HFF-Myc (cell line): ENCODE results near the gene LIPC.

Source experiments
- DNase-seq: peaks from one replicate; pipeline ENCODE4 v3.0.0-alpha.2; 2011; ENCODE audit warnings: low read depth; ENCODE audit errors: extremely low read depth
- H3K4me3 ChIP-seq: replicated peaks from 2 replicates; pipeline ENCODE4 v1.5.1; 2011; ENCODE audit warnings: low read depth, mild to moderate bottlenecking, control low read depth, low read length
- TF ChIP-seq, protein P1 (sequence below): IDR thresholded peaks from 2 replicates; pipeline ENCODE4 v1.5.1; 2012; ENCODE audit warnings: mild to moderate bottlenecking, low read depth, low read length, control low read depth; ENCODE audit errors: missing control alignments

LIPC gene

DNA sequence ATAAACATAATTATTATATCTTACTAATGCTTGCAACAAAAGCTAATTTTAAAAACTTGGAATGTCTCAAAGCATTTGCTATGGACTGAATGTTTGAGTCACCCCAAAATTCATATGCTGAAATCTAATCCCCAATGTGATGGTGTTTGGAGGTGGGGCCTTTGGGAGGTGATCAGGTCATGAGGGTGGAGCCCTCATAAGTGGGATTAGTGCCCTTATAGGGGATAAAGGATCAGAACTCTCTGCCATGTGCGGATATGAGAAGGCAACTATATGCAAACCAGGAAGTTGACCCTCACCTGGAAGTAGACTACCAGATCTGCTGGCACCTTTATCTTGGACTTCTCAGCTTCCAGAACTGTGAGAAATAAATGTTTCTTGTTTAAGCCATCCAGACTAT is 137.7 kb downstream of the LIPC start:
- TF ChIP-seq, protein P1, sequence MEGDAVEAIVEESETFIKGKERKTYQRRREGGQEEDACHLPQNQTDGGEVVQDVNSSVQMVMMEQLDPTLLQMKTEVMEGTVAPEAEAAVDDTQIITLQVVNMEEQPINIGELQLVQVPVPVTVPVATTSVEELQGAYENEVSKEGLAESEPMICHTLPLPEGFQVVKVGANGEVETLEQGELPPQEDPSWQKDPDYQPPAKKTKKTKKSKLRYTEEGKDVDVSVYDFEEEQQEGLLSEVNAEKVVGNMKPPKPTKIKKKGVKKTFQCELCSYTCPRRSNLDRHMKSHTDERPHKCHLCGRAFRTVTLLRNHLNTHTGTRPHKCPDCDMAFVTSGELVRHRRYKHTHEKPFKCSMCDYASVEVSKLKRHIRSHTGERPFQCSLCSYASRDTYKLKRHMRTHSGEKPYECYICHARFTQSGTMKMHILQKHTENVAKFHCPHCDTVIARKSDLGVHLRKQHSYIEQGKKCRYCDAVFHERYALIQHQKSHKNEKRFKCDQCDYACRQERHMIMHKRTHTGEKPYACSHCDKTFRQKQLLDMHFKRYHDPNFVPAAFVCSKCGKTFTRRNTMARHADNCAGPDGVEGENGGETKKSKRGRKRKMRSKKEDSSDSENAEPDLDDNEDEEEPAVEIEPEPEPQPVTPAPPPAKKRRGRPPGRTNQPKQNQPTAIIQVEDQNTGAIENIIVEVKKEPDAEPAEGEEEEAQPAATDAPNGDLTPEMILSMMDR: no peak
- H3K4me3 ChIP-seq: no peak overlapping the region
- no peak for DNase-seq

DNA sequence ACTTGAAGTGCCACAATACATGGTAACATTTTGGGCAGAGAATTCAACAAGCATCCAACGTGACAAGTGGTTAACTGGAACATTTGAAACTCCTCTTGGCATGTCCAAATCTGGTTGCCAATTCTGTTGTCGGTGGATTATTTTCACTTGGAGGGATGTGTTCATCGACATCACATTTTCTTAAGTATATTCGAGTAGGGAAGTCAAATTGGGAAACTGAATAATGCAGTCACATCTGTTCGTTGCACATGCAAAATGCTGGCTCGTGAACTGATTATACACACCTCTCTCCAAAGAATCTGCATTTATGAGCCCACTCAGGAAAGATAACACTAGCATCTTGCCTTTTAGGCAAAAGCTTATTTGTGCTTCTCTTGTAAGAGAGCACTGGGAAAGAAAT is 139.7 kb downstream of the LIPC start:
- DNase-seq: no peak
- no peak overlapping the region for H3K4me3 ChIP-seq
- TF ChIP-seq, protein P1: no peak

GRCh38 chr15:58572521-58572920 is 140.7 kb downstream of the LIPC start:
- TF ChIP-seq, protein P1: no peak
- H3K4me3 ChIP-seq: no peak overlapping the region
- DNase-seq: no peak

GRCh38 chr15:58573270-58573669 is 141.5 kb downstream of the LIPC start:
- TF ChIP-seq, protein P1: no peak
- H3K4me3 ChIP-seq: no peak overlapping the region
- DNase-seq: no peak

DNA sequence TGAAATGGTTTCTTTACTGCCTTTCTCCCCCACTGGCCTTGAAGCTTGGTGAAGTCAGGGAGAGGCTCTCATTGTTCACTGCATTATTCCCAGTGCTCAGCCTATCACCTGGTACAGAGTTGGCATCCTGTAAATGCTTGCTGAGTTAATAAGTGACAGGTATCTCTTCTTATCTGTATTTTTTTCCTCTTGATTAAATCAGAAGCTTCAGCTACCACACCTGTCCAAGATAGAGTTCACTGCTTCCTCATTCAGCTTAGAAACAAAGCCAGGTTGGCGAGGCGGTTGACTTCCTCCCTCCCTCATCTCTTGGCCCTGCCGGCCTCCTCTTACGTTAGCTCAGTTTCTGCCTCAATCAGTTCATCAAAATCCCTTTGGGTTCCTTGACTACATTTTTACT is 142.8 kb downstream of the LIPC start:
- no peak for DNase-seq
- no peak overlapping the region for H3K4me3 ChIP-seq
- TF ChIP-seq, protein P1: no peak

DNA sequence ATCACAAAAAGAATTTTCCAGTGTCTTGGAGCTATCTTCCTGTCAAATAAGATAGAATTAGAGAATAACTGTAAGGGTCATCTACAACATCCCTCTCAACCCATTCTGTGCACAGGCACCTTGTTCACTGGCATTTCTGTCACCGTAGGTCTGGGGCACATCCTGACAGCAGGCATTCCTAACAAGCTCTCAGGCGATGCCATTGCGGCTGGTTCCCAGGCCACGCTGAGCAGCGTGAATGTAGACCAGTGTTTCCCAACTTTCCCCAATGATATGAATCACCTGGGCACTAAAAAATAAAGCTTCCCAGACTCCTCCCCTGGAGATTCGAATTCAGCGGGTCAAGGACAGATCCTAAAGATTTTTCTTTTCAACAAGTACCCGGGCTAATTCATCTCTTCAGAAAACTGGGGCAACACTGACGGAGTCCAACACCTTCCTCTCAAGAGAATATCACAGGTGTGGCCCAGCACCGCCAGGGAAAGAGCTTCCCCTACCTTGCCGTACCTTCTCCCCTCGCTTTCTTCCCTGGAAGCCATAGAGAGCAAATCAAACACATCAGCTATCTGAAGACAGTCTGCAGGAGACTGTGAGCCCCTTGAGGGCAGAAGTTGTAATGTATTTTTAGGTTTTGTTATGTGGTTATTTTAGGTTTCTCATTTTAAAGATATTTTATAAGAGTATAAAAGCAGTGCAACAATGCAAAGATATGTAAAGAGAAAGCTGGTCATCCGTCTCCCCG is 143.4 kb downstream of the LIPC start:
- TF ChIP-seq, protein P1: no peak
- DNase-seq: no peak
- no peak overlapping the region for H3K4me3 ChIP-seq

DNA sequence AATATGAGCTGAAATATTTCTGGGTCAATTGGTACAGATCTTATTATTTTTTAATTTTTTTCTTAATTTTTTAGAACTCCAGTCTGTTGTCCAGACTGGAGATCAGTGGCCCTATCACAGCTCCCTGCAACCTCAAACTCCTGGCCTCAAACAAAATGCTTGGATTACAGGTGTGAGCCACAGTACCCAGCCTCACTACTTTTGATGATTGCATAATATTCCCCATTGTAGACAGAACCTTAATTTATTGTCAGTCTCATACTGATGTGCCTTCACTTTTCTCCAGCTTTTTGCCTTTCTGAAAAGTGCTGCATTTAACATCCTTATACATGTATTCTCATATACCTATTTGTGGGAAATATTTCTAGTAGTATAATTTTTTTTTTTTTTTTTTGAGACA is 144.9 kb downstream of the LIPC start:
- TF ChIP-seq, protein P1: no peak
- no peak overlapping the region for H3K4me3 ChIP-seq
- no peak for DNase-seq
